ENCODE results near the gene BLZF1.
A peak's percentile ranks its signal among the peaks of the same experiment; 100 is the strongest.

Gene BLZF1

DNA sequence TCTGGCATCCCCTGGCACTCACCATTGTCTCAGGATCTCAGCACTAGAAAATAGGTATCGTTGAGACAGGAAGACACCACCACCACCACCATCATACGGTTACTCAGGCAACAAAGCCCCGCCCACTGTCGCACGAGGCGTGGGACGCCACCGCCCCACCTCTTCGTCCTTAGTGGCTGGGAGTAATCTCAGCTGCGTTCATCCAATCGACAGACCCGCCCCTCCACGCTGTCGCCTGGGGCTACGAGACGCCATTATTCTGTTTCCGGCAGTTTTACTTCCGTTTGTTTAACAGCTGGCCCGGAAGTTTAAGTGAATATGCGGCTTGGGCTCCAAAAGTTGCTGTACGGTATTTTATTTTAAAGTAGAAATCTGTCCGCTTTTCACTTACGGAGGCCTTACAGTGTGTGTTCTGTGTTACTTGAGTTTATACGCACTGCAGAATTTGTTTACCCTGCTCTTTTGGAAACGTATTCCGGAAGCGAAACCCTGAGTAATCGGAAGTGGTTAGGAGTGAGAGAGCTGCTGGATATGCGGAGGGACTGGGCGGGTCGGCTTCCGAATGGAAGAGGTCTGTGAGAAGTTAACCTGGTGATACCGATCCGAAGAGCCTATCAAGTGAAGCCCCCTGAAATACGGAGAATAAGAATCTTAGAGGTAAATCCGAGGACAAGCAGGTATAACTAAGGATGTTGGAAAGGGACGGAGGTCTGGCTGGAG is at the start of gene BLZF1, which contains the start of gene NME7:
Gene BLZF1 (plus strand): TSS at position 510 of the 720 bp plus-strand sequence. CDS start 1,328 bp downstream, outside the sequence.
Gene NME7 (minus strand): TSS at position 112 of the 720 bp plus-strand sequence. CDS start 87 bp downstream, at position 25.
- peak; percentile 100 for DNase-seq
- Histone ChIP-seq H3K4me1 (ENCODE audit: low read length) (peaks cover 12% of the 10 kb centered on the region), H3K4me2 (ENCODE audit: low read depth, low read length) (peak within 1 kb of the TSS; percentile 94), H4K20me1 (ENCODE audit: insufficient read depth, low read length) (no peaks in the 10 kb centered on the region), H3K27me3 (replicated peaks; ENCODE audit: insufficient read depth, low read length) (no peaks in the 10 kb centered on the region), H3K4me3 (ENCODE audit: low read length) (peak within 1 kb of the TSS; percentile 86), H3K9me3 (replicated peaks; ENCODE audit: insufficient read depth, low read length) (no peaks in the 10 kb centered on the region), H2AFZ (ENCODE audit: low read length) (peak within 1 kb of the TSS; percentile 88), H3K9ac (ENCODE audit: low read length) (peak within 1 kb of the TSS; percentile 67), H3K36me3 (replicated peaks; ENCODE audit: insufficient read depth, low read length) (no peaks in the 10 kb centered on the region), H3K79me2 (ENCODE audit: low read length) (peaks cover 13% of the 10 kb centered on the region), H3K27ac (ENCODE audit: low read length) (peak within 1 kb of the TSS; percentile 84), H3K9me2 (replicated peaks; ENCODE audit: insufficient read depth, low read length) (no peaks in the 10 kb centered on the region), H3F3A (ENCODE audit: insufficient read depth, low read length) (peaks cover 14% of the 10 kb centered on the region)
- TF ChIP-seq EZH2phosphoT487 (IDR thresholded peaks at IDR 0.05; ENCODE audit: low read length) = no peak
- no peak for TF ChIP-seq CTCF (IDR thresholded peaks at IDR 0.05; ENCODE audit: low read length)
- TF ChIP-seq EZH2 (optimal IDR thresholded peaks at IDR 0.05; ENCODE audit: low read depth, low read length) = no peak

- Histone ChIP-seq H3K79me2 (ENCODE audit: low read length) (no peaks in the 10 kb centered on the region), H3K9ac (ENCODE audit: low read length) (no peak overlapping the region)
Observed at GRCh38 chr1:169318536-169319244, 49.3 kb upstream of the BLZF1 start.

DNA sequence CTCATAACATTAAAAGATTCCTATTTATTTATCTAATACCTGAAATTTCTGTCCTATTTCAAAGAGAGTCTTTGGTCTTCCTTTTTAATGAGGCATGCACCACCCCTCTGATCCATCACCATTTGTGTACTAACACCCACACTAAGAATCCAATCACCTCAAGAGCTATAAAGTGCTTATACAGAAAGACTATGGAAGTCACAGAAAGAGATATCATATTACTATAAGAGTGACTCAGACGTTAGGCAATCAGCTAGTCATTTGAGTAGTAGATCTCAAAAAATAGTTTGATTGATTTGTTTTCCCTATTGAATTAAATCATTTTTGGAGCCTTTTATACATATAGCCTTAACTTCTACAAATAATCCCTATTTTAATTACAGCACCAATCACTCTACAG is 46.5 kb upstream of the BLZF1 start:
- Histone ChIP-seq H3K27ac (ENCODE audit: low read length) (no peak overlapping the region), H3K4me1 (ENCODE audit: low read length) (no peaks in the 10 kb centered on the region), H3K9me2 (replicated peaks; ENCODE audit: insufficient read depth, low read length) (no peaks in the 10 kb centered on the region), H3K9me3 (replicated peaks; ENCODE audit: insufficient read depth, low read length) (no peaks in the 10 kb centered on the region), H3K79me2 (ENCODE audit: low read length) (no peaks in the 10 kb centered on the region), H3K4me2 (ENCODE audit: low read depth, low read length) (no peak overlapping the region), H3K36me3 (replicated peaks; ENCODE audit: insufficient read depth, low read length) (no peaks in the 10 kb centered on the region), H3K9ac (ENCODE audit: low read length) (no peak overlapping the region), H3F3A (ENCODE audit: insufficient read depth, low read length) (no peaks in the 10 kb centered on the region), H3K4me3 (ENCODE audit: low read length) (no peak overlapping the region), H4K20me1 (ENCODE audit: insufficient read depth, low read length) (no peaks in the 10 kb centered on the region), H2AFZ (ENCODE audit: low read length) (no peak overlapping the region), H3K27me3 (replicated peaks; ENCODE audit: insufficient read depth, low read length) (no peaks in the 10 kb centered on the region)
- DNase-seq = no peak
- TF ChIP-seq EZH2phosphoT487 (IDR thresholded peaks at IDR 0.05; ENCODE audit: low read length) (no peak), EZH2 (optimal IDR thresholded peaks at IDR 0.05; ENCODE audit: low read depth, low read length) (no peak), CTCF (IDR thresholded peaks at IDR 0.05; ENCODE audit: low read length) (no peak)

More at GRCh38 chr1:169318536-169319244, 49.3 kb upstream of the BLZF1 start:
- Histone ChIP-seq H3K4me2 (ENCODE audit: low read depth, low read length) (no peak overlapping the region), H3K36me3 (replicated peaks; ENCODE audit: insufficient read depth, low read length) (no peaks in the 10 kb centered on the region), H3K4me3 (ENCODE audit: low read length) (no peak overlapping the region), H3K9me3 (replicated peaks; ENCODE audit: insufficient read depth, low read length) (no peaks in the 10 kb centered on the region), H3K9me2 (replicated peaks; ENCODE audit: insufficient read depth, low read length) (no peaks in the 10 kb centered on the region), H3F3A (ENCODE audit: insufficient read depth, low read length) (no peaks in the 10 kb centered on the region), H4K20me1 (ENCODE audit: insufficient read depth, low read length) (no peaks in the 10 kb centered on the region), H3K4me1 (ENCODE audit: low read length) (no peaks in the 10 kb centered on the region), H3K27me3 (replicated peaks; ENCODE audit: insufficient read depth, low read length) (no peaks in the 10 kb centered on the region), H2AFZ (ENCODE audit: low read length) (no peak overlapping the region), H3K27ac (ENCODE audit: low read length) (no peak overlapping the region)
- DNase-seq = no peak
- TF ChIP-seq EZH2phosphoT487 (IDR thresholded peaks at IDR 0.05; ENCODE audit: low read length) (no peak), EZH2 (optimal IDR thresholded peaks at IDR 0.05; ENCODE audit: low read depth, low read length) (no peak), CTCF (IDR thresholded peaks at IDR 0.05; ENCODE audit: low read length) (no peak)

All from MM.1S (cell line).